CD4-positive, alpha-beta T cell (primary cell): ENCODE data around the gene TYW5. TPM values are rescaled to one million over a fixed set of nuclear protein-coding genes. Genes with fewer than 3 reads are reported as not detected.

Experiments
- ATAC-seq: fragments of 200-7000 bp; cut with Tn5 transposase; one replicate; pipeline ENCODE4 v1.10.0; 2022; ENCODE audit warnings: mild to moderate bottlenecking; ENCODE audit not compliant: poor library complexity
- CTCF ChIA-PET: fragments of 350-600 bp; sonication (Branson Sonifier 250); formaldehyde crosslinking; loops from one replicate; lab custom pipeline; 2021; ENCODE audit warnings: antibody characterized with exemption, inconsistent platforms; lab: Charles Lee
- POLR2A ChIA-PET: fragments of 350-600 bp; sonication (Branson Sonifier 250); formaldehyde crosslinking; loops from one replicate; lab custom pipeline; 2021; ENCODE audit warnings: antibody characterized with exemption, inconsistent platforms; lab: Charles Lee
- DNase-seq, 14 experiments: peaks; one replicate each; pipeline ENCODE4 v3.0.0-alpha.2; 2013 to 2020; ENCODE audit warnings: mixed read lengths in 2 of 14
- H3K27ac ChIP-seq, 2 donors: one replicate each; pipeline versions ENCODE4 v1.5.1 to v1.7.0; 2013; ENCODE audit warnings: low read length in 2 of 2, low read depth in 1 of 2, mild to moderate bottlenecking in 1 of 2
- H3K27me3 ChIP-seq, 2 experiments: 1 replicate in 1 of 2; 2 replicates in 1 of 2; pipeline versions ENCODE4 v1.6.1 to v1.7.0; 2013; ENCODE audit warnings: low read length in 2 of 2, control low read depth in 1 of 2, mild to moderate bottlenecking in 1 of 2, moderate library complexity in 1 of 2; ENCODE audit not compliant: insufficient read depth in 2 of 2, control insufficient read depth in 1 of 2
- H3K36me3 ChIP-seq: one replicate; pipeline ENCODE4 v1.6.1; 2013; ENCODE audit warnings: low read length, control low read depth; ENCODE audit not compliant: insufficient read depth
- H3K4me1 ChIP-seq: one replicate; pipeline ENCODE4 v1.6.1; 2013; ENCODE audit warnings: low read length, control low read depth; ENCODE audit not compliant: insufficient read depth
- H3K4me3 ChIP-seq: one replicate; pipeline ENCODE4 v1.5.1; 2013; ENCODE audit warnings: mild to moderate bottlenecking, low read length, moderate library complexity
- H3K9me3 ChIP-seq, 2 experiments: 1 replicate in 1 of 2; 2 replicates in 1 of 2; pipeline versions ENCODE4 v1.6.1 to v1.7.0; 2013; ENCODE audit warnings: low read length in 2 of 2, mild to moderate bottlenecking in 2 of 2, control low read depth in 1 of 2, moderate library complexity in 1 of 2; ENCODE audit not compliant: control insufficient read depth in 1 of 2, insufficient read depth in 1 of 2
- H3K27ac Mint-ChIP-seq: one replicate; pipeline ENCODE4 v1.8.0; 2020; ENCODE audit warnings: mixed read lengths
- H3K27me3 Mint-ChIP-seq: one replicate; pipeline ENCODE4 v1.8.0; 2021; ENCODE audit warnings: mixed read lengths
- H3K36me3 Mint-ChIP-seq: one replicate; pipeline ENCODE4 v1.8.0; 2021; ENCODE audit warnings: low read depth, mixed read lengths
- H3K4me1 Mint-ChIP-seq: one replicate; pipeline ENCODE4 v1.8.0; 2021; ENCODE audit warnings: low read depth, mixed read lengths
- H3K4me3 Mint-ChIP-seq: one replicate; pipeline ENCODE4 v1.8.0; 2020; ENCODE audit warnings: mild to moderate bottlenecking, mixed read lengths
- H3K9me3 Mint-ChIP-seq: one replicate; pipeline ENCODE4 v1.8.0; 2020; ENCODE audit warnings: mixed read lengths
- CTCF ChIP-seq: fragments of 200-600 bp; IDR thresholded peaks from one replicate; pipeline ENCODE4 v1.8.0; 2022; ENCODE audit warnings: antibody characterized with exemption, mild to moderate bottlenecking
- intact Hi-C, 2 experiments: fragments of 100-400 bp; cut with DNase I in 1 of 2; cut with micrococcal nuclease in 1 of 2; formaldehyde crosslinking; loops; one replicate each; pipeline versions ENCODE4 v1.15.1 to v1.9.0; 2023 to 2025; cut with DNase I, micrococcal nuclease
- total RNA-seq, 174 experiments: library from RNA in 2 of 174; stranded (reverse) in 2 of 174; gene quantifications; one replicate each; pipeline ENCODE4 v1.2.3 and lab custom pipeline; 2021 to 2026

The TYW5 gene
- total RNA-seq, 2 experiments from 2014 or later = 15.0 to 16.0 TPM

- H3K4me3 Mint-ChIP-seq = no peak overlapping the region
- H3K27me3 Mint-ChIP-seq = no peaks in the 10 kb centered on the region
- H3K27ac Mint-ChIP-seq = no peak overlapping the region
- H3K9me3 Mint-ChIP-seq = no peaks in the 10 kb centered on the region
- DNase-seq = no peak
- H3K4me1 Mint-ChIP-seq = peaks cover 39% of the 10 kb centered on the region
- Histone ChIP-seq H3K4me1 (no peaks in the 10 kb centered on the region), H3K4me3 (no peak overlapping the region), H3K9me3 (no peaks in the 10 kb centered on the region), H3K27me3 (no peaks in the 10 kb centered on the region), H3K36me3 (peaks cover 52% of the 10 kb centered on the region), H3K27ac (no peak overlapping the region)
- POLR2A ChIA-PET = interaction anchor here (0.7 to 1.9 kb wide), 2 partner anchors 9 to 499 kb away, joined by 3 to 5 read pairs; no protein-coding TSS in a partner anchor
- no peak for ATAC-seq
- H3K36me3 Mint-ChIP-seq = peaks cover 72% of the 10 kb centered on the region
- CTCF ChIA-PET = no interaction called here
- intact Hi-C loops = loop anchor here in 1 of 2 experiments (10.0 kb wide), 1 partner anchor 1631 kb away; no protein-coding TSS in a partner anchor
- no peak for TF ChIP-seq CTCF
These were observed 9.1 kb downstream of the TYW5 start for GRCh38 chr2:199946196-199946595.

DNA sequence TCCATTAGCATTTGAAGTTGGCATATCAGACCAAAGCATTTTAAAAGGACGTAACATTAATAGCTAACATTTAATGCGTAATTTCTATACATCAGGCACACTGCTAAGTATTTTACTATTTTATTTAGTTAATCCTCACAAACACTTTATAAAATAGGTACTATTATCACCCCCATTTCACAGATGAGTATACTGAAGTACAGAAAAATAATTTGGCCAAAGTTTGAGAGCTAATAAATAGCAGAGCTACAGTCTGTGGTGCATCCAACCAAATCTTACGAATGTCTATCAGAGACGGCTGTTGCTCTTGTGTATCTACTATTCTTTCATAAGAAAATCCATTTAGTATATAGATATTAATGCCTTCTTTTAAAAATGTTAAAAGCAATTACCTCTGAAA, 11.9 kb downstream of the TYW5 start:
- peaks cover 24% of the 10 kb centered on the region for H3K4me1 Mint-ChIP-seq
- no peak overlapping the region for H3K4me3 Mint-ChIP-seq
- no peak for DNase-seq
- ChIA-PET CTCF (interaction anchor here (1.2 kb wide), 1 partner anchor 11 kb away, joined by 3 read pairs; no protein-coding TSS in a partner anchor), POLR2A (no interaction called here)
- Histone ChIP-seq H3K4me1 (no peaks in the 10 kb centered on the region), H3K9me3 (no peaks in the 10 kb centered on the region), H3K27me3 (no peaks in the 10 kb centered on the region), H3K4me3 (no peak overlapping the region), H3K36me3 (peaks cover 52% of the 10 kb centered on the region), H3K27ac (no peak overlapping the region)
- peaks cover 78% of the 10 kb centered on the region for H3K36me3 Mint-ChIP-seq
- no peak overlapping the region for H3K27ac Mint-ChIP-seq
- intact Hi-C loops = loop anchor here in 1 of 2 experiments (10.0 kb wide), 1 partner anchor 1629 kb away; no protein-coding TSS in a partner anchor
- no peaks in the 10 kb centered on the region for H3K27me3 Mint-ChIP-seq
- ATAC-seq = no peak
- no peaks in the 10 kb centered on the region for H3K9me3 Mint-ChIP-seq
- no peak for TF ChIP-seq CTCF

- ATAC-seq = peak; percentile 65
- no peaks in the 10 kb centered on the region for H3K27me3 Mint-ChIP-seq
These were observed 14.9 kb downstream of the TYW5 start for GRCh38 chr2:199940373-199940772.

More at GRCh38 chr2:199940373-199940772, 14.9 kb downstream of the TYW5 start:
- CTCF ChIA-PET = interaction anchor here (1.3 to 1.7 kb wide), 2 partner anchors 16 to 1626 kb away, joined by 4 read pairs; no protein-coding TSS in a partner anchor
- H3K27me3 ChIP-seq = no peaks in the 10 kb centered on the region
- H3K36me3 ChIP-seq = peaks cover 43% of the 10 kb centered on the region
- peak in 3 of 14 experiments; percentile 19 to 25 (median 21) for DNase-seq
- POLR2A ChIA-PET = interaction anchor here (0.7 to 1.2 kb wide), 2 partner anchors 17 to 425 kb away, joined by 3 read pairs; no protein-coding TSS in a partner anchor
- no peak for TF ChIP-seq CTCF
- Mint-ChIP-seq H3K27ac (no peak overlapping the region), H3K9me3 (no peaks in the 10 kb centered on the region), H3K36me3 (peaks cover 73% of the 10 kb centered on the region), H3K4me1 (peaks cover 13% of the 10 kb centered on the region), H3K4me3 (no peak overlapping the region)
- no peaks in the 10 kb centered on the region for H3K9me3 ChIP-seq
- H3K4me3 ChIP-seq = no peak overlapping the region
- intact Hi-C loops = loop anchor here in 1 of 2 experiments (10.0 kb wide), 1 partner anchor 1626 kb away; no protein-coding TSS in a partner anchor
- H3K4me1 ChIP-seq = no peaks in the 10 kb centered on the region
- H3K27ac ChIP-seq = no peak overlapping the region
